Fibroblast of gingiva (primary cell): Measurements from ENCODE around the gene TMEM54.
A peak's percentile ranks its signal among the peaks of the same experiment; 100 is the strongest.

ENCODE experiments used
- DNase-seq: peaks from one replicate; pipeline ENCODE4 v3.0.0-alpha.2; 2011; ENCODE audit warnings: low read depth

The TMEM54 gene

GRCh38 chr1:32900956-32901822 lies at the start of gene TMEM54:
Gene TMEM54 (minus strand): TSS chr1:32901389. CDS start chr1:32901238, 151 bp downstream.
- DNase-seq, result peak; percentile 37

DNA sequence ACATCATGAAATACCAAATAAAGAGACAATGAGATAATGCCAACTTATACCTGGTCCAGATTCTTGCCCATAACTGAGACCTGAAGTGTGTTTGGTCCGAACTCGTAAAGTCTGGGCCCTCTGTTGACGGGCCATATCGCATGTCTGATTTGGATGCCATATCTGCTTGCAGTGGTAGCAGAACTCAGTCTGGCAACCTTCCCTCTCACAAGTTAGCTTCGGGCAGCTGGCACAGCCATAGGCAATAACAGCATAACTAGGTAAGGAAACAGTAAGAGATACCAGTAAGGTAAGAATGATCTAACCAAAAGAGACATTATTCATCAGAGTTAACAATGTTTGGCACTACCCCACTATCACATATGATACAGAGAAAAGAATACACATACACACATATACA lies 48.3 kb upstream of the TMEM54 start:
- no peak for DNase-seq

DNA sequence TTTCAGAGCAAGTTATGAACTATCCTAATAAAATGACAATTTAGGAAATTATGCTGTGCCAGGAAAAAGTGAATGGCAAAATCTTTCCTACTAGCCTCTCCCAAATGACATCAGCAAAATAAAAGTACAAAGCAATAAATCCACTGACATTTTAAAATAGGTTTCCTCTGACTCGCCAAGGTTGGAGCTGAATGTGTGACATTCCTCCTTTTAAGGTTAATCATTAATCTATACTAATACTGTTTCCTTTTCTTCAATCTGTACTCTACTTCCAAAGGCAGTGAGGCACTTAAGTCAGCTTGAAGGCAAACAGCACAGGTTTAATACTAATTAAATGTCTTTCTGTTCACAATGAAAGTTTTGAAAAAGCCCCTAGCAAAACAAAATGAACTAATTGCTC lies 47.7 kb upstream of the TMEM54 start:
- no peak for DNase-seq

DNA sequence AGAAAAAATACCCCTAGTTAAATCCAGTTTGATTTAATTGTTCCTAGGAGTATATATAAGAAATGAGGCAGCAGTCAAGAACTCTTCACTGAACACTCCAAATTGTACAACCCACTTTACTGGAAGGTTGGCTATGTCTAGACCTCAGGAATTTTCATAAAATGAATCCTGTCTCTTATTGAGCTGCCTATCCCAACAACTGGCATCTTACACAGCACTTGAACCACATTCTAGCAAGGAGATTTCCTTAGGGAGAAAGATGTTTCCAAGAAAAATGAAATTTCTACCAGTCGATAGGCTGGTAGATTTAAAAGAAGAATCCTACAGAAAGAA lies 47.2 kb upstream of the TMEM54 start:
- no peak for DNase-seq

- no peak for DNase-seq
These were observed 46.6 kb upstream of the TMEM54 start for GRCh38 chr1:32947669-32948389.

GRCh38 chr1:32946413-32946812 lies 45.2 kb upstream of the TMEM54 start:
- no peak for DNase-seq

GRCh38 chr1:32944180-32944579 lies 43.0 kb upstream of the TMEM54 start:
- no peak for DNase-seq

DNA sequence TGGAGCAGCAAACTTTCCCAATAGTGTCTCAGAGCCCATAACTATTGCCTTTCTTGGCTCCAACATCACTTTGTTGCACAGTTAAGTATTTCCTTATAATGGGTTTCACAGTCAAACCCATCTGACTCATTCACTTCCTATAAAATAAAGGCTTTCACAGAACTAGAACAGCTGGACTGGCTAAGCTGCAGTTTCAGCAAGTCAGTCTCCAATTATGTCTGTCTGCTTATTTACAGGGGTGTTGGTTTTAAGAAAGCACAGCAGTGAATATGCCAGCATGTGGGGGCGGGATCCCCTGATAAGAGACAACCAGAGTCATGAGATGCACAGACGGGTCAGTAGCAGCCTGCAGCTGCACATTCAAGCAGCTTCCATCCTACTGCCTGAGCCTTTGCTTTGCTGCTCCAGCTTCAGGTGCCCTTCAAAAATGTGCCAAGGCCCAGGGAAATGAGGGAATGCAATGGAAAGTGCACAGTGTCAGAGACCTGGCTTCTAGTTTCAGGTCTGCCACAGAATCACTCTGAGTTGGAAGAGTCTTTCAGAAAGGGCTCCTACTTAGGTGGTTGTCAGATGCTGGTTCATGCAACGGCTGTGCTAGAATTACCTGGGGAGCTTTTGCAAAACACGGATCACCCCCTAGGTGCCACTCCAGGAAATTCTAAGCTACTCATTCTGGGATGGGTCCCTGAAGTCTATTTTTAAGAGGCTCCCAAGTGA lies 38.6 kb upstream of the TMEM54 start:
- DNase-seq, result peak; percentile 72

DNA sequence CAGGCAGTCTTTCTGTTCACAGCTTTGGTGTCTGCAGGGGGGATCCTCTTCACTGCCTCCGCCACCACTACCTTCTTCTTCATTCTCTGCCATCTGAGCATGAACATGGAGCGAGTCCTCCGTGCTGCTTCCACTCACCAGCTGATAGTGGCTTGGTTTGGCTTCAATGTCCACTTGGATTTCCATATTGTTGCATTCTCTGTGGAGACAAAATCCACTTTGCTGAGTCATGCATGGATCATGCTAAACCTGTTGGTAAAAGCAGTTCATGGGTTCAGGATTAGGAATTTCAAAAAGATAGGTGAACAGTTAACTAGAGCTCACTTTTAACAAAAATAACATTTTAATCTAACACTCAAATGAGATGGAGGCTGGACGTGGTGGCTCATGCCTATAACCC lies 35.9 kb upstream of the TMEM54 start:
- DNase-seq, result no peak

DNA sequence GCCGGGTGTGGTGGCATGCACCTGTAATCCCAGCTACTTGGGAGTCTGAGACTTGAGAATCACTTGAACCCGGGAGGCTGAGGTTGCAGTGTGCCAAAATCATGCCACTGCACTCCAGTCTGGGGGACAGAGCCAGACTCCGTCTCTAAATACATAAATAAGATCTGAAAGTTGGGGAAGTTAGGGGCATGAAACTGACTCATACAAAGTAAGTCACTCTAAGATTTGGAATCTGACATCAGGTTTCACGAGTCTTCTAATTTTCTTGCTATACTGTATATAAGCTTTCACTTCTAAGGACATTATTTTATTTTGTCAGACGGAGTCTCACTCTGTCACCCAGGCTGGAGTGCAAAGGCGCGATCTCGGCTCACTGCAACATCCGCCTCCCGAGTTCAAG lies 33.3 kb upstream of the TMEM54 start:
- DNase-seq, result no peak

DNA sequence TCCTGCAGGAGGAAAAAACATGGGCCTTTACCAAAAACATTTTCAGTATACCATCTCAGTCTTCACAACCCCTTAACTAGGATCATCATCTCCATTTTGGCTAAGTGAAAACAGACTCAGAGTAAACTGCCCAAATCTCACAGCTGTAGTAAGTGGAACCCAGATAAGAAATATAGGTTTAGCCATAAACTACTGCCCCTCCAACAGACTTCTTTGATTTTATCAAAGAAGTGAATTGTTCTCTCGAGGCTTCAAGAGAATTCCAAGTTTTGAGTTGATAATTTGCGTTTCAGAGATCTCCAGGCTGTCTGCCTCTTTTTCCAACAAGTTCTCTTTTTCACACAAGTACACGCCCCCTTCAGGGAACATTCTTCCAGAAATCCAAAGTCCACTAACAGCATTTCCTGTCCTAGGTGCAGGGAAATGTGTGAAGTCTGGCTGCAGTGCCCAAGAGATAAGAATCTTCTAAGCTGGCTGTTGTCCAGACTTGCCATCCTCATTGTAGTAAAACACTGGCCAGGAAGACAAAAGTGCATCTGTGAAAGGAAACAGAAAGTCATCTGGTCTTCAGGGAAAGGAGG lies 32.6 kb upstream of the TMEM54 start:
- DNase-seq, result no peak

- no peak for DNase-seq
These were observed 30.6 kb upstream of the TMEM54 start for GRCh38 chr1:32931760-32932159.

GRCh38 chr1:32929366-32929765 lies 28.2 kb upstream of the TMEM54 start:
- no peak for DNase-seq

- no peak for DNase-seq
These were observed 27.5 kb upstream of the TMEM54 start for GRCh38 chr1:32928715-32929114.

DNA sequence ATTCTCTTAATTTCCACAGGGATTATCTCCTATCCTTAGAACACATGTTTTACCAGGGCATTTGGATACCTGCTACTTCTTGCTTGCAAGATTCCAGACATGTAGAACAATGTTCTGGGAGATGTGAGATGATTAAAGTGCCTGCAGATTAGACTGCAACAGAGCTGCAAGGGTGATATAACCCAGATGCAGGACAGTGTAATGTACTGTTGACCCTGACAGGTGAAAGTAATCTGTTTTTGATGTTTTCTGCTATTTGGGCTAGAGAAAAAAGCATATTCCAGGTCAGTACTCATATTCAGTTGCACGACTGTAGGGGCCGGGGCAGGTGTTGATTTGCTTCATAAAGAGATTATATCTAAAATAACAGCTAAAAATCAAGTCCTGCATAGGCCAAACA lies 27.1 kb upstream of the TMEM54 start:
- DNase-seq, result no peak

DNA sequence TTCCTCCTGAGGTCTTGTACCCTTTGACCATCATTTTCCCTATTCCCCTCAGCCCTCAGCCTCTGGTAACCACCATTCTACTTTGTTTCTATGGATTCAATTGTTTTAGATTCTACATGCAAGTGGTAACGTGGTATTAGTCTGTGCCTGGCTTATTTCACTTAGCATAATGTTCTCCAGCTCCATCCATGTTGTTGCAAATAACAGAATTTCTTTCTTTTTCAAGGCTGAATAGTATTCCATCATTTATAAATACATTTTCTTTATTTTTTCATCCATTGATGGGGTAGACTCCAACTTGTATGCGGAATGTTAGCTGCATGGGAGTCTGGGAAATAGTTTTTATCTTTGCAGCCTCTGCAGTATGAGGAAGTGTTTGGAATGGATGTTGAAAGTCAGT lies 26.3 kb upstream of the TMEM54 start:
- no peak for DNase-seq

- DNase-seq, result no peak
These were observed 25.4 kb upstream of the TMEM54 start for GRCh38 chr1:32926562-32926961.

- peak; percentile 4 for DNase-seq
These were observed 24.4 kb upstream of the TMEM54 start for GRCh38 chr1:32925403-32926162.

GRCh38 chr1:32924881-32925344 lies 23.7 kb upstream of the TMEM54 start:
- DNase-seq, result no peak

DNA sequence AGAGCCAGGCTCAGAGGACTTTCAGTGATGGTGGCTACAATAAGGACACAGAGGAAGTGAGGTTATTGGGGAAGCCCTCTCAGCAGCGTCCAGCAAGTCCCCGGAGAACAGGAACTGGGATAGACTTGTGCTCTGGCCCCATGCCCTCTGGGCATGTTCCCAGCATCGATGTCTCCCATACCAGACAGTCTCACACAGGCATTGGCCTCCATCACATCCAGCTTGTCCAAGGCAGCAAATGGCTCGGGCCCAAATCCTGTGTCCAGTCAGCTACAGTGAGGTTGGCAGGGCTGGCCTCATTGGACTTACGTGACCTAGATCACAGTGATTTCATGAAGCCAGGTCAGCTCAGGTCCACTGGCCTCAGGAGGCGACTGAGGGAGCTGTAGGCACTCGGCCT lies 19.6 kb upstream of the TMEM54 start:
- DNase-seq, result peak; percentile 7
